AG10803 (cell line): ENCODE results near the gene TH.

Experiments
- DNase-seq: peaks from one replicate; pipeline ENCODE4 v3.0.0; 2010; ENCODE audit warnings: low read depth
- H3K4me3 ChIP-seq: 2 replicates; pipeline ENCODE4 v1.5.1; 2011; ENCODE audit warnings: mild to moderate bottlenecking, low read length, control low read depth
- TF ChIP-seq, protein P1 (sequence below): conservative IDR thresholded peaks from 2 replicates; pipeline ENCODE4 v1.5.1; 2011; ENCODE audit warnings: mild to moderate bottlenecking, low read length, control low read depth, inconsistent platforms

Gene TH

GRCh38 chr11:2202900-2203439, 31.4 kb upstream of the TH start:
- no peak for DNase-seq
- TF ChIP-seq, protein P1, sequence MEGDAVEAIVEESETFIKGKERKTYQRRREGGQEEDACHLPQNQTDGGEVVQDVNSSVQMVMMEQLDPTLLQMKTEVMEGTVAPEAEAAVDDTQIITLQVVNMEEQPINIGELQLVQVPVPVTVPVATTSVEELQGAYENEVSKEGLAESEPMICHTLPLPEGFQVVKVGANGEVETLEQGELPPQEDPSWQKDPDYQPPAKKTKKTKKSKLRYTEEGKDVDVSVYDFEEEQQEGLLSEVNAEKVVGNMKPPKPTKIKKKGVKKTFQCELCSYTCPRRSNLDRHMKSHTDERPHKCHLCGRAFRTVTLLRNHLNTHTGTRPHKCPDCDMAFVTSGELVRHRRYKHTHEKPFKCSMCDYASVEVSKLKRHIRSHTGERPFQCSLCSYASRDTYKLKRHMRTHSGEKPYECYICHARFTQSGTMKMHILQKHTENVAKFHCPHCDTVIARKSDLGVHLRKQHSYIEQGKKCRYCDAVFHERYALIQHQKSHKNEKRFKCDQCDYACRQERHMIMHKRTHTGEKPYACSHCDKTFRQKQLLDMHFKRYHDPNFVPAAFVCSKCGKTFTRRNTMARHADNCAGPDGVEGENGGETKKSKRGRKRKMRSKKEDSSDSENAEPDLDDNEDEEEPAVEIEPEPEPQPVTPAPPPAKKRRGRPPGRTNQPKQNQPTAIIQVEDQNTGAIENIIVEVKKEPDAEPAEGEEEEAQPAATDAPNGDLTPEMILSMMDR: no peak
- no peak overlapping the region for H3K4me3 ChIP-seq

- DNase-seq: no peak
- H3K4me3 ChIP-seq: no peak overlapping the region
- TF ChIP-seq, protein P1: no peak
Measured at GRCh38 chr11:2202071-2202899, 30.7 kb upstream of the TH start.

DNA sequence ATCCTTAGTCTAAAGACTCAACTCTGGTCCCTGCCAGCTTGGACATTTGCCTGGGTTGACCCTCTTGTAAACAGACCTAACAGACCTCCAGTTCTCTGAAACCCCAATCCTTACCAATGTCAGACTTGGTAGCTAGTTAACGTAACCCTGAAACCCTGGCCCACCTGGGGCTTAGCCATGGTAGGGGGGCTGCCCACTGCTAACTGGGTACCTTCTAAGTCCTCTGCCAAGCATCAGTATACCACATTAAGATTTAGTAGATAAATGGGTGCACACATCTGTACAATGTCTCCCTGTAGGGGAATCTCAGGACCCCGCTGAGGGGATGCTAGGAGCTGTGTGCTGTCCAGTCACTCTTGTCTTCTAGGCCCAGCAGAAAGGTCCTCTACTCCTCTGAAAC, 29.9 kb upstream of the TH start:
- H3K4me3 ChIP-seq: no peak overlapping the region
- DNase-seq: no peak
- TF ChIP-seq, protein P1: no peak

DNA sequence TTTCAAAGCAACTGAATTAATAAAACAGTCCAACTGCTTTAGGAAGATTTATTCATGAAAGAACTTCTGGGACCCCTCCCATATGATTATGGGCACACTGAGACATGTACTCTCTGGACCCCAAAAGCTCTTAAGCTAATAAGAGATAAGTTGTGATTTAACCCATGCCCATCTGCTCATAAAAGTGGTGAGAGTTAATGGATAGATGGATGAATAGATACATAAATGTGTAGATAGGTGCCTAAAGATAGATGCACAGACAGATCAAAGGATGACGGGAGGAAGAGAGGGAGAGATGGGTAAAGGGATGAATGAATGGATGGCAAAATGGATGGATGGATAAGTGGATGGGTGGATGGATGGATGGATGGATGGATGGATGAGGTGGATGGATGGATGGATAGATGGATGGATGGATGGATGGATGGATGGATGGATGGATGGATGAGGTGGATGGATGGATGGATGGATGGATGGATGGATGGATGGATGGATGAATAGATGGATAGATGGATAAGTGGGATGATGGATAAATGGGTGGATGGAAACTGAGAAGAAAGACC, 29.4 kb upstream of the TH start:
- H3K4me3 ChIP-seq: no peak overlapping the region
- TF ChIP-seq, protein P1: no peak
- DNase-seq: no peak

DNA sequence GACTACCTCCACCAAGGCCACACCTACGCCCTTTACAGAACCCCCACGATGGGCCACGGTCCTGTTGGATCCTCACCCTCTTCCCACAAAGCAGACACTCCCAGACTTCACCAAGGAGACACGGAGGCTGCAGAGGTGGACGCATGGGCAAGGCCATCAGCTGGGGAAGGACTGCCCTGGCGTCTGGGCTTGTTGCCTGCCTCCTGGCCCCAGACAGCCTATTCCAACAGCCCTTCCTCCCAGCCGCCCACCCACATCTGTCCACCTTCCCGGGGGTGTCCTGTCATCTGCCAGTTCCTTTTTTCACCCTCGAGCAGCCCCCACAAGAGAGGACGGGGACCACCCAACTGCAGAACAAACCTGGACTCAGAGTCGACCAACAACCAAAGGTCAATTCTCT, 28.9 kb upstream of the TH start:
- DNase-seq: no peak
- H3K4me3 ChIP-seq: no peak overlapping the region
- TF ChIP-seq, protein P1: no peak

DNA sequence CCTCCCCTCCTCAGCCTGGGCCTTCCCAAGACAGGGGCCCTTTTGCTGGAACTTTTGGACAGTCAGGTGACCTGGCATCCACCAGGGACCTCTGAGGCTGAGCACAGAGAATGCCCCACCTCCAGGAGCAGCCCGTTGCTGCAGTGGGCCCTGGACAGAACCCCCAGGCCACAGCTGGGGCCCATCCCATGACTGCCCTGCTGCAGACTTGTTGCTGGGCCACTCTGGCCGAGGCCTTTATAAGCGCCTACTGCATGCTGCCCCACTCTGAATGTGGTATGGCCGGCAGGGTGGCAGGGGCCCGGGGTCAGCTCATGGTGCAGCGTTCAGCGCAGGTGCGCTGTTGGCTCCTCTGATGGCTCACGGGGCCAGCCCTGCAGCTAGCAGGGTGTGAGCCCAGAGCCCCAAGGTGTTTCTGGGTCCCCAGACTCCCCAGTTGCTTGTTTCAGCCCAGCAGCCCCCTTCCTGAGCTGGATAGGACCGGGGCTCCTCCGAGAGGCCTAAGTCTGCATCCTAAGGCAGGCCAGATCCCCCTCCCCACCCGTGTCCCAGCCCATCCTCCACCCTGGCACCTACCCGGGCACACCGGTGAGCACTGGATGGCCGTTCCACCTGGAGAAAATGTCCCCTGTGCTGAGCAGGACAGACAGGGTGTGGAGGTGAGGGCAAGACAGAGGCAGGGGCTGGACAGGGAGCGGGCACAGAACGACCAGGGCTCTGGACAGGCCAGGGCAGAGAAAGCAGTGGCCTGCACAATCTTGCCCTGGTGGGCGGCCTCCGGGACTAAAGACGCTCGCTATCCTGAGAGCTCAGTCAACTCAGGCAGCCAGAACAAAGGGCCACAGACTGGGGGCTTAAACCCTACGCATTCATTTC, 28.1 kb upstream of the TH start:
- TF ChIP-seq, protein P1: no peak
- H3K4me3 ChIP-seq: no peak overlapping the region
- no peak for DNase-seq
